NOMO-1 treated with DMSO at 0.1 percent for 48 hours (cell line): ENCODE measurements around the gene SFMBT2.
A peak's percentile ranks its signal among the peaks of the same experiment; 100 is the strongest.
"Not testable (repeated sequence)": the region's sequence is repeated elsewhere in the genome, so short reads cannot be mapped to it uniquely, and the experiment has no call there.

ENCODE experiments used
- DNase-seq: peaks from one replicate; lab custom pipeline; 2025; ENCODE audit not compliant: unreplicated experiment; lab: John Stamatoyannopoulos, UW

Gene SFMBT2

GRCh38 chr10:7301006-7301778 is 109.6 kb downstream of the SFMBT2 start:
- no peak for DNase-seq

- DNase-seq: no peak
Observed at GRCh38 chr10:7300384-7300971, 110.4 kb downstream of the SFMBT2 start.

DNA sequence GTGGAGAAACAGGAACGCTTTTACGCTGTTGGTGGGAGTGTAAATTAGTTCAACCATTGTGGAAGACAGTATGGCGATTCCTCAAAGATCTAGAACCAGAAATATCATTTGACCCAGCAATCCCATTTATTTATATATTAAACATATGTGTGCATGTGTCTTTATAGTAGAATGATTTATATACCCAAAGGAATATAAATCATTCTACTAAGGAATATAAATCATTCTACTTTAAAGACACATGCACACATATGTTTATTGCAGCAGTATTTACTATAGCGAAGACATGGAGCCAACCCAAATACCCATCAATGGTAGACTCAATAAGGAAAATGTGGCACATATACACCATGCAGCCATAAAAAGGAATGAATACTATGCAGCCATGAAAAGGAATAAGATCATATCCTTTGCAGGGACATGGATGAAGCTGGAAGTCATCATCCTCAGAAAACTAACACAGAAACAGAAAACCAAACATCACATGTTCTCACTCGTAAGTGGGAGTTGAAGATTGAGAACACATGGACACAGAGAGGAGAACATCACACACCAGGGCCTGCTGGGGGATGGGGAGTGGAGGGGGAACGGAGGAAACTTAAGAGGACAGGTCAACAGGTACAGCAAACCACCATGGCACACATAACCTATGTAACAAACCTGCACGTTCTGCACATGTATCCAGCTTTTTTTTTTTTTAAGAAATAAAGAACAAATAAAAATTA is 111.1 kb downstream of the SFMBT2 start:
- not testable (repeated sequence) for DNase-seq

GRCh38 chr10:7298495-7298894 is 112.3 kb downstream of the SFMBT2 start:
- DNase-seq: no peak

- DNase-seq: no peak
Observed at GRCh38 chr10:7297094-7297493, 113.7 kb downstream of the SFMBT2 start.

DNA sequence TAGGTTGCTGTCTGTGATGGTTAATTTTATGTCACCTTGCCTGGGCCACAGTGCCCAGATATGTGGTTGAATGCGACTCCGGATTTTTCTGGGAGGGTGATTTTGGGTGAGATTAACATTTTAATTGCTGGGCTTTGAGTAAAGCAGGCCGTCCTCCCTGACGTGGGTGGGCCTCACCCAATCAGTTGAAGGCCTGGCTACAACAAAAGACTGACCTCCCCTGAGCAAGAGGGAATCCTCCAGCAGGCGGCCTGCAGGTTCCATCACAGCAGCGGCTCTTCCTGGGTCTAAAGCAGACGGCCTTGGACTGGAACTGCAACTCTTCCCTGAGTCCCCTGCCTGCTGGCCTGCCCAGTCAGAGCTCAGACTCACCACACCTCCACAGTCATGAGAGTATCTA is 114.2 kb downstream of the SFMBT2 start:
- no peak for DNase-seq

GRCh38 chr10:7296076-7296475 is 114.8 kb downstream of the SFMBT2 start:
- DNase-seq: no peak

DNA sequence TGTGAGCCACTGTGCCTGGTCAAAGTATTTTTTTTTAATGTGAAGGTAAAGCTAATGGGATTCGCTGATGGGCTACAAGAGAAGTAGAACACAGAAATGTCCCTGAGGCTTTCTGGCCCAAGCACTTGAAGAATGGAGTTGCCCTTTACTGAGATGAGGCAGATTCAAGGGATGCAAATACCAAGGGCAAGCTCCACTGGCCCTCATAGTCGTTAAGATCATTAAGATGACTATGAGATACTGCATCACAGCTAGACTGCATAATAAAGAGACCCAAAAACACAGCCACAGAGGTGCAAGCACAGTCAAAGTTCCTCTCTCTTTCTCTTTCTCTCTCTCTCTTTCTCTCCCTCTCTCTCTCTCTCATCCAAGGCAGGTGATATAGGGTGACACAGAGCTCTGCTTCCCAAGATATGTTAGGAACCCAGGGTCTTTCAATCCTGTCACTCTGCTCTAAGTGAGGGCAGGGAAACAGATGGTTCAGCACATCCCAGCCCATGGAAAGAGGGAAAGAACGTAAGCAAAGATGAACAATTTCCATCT is 117.4 kb downstream of the SFMBT2 start:
- no peak for DNase-seq

GRCh38 chr10:7291487-7292270 is 119.2 kb downstream of the SFMBT2 start:
- DNase-seq: no peak

DNA sequence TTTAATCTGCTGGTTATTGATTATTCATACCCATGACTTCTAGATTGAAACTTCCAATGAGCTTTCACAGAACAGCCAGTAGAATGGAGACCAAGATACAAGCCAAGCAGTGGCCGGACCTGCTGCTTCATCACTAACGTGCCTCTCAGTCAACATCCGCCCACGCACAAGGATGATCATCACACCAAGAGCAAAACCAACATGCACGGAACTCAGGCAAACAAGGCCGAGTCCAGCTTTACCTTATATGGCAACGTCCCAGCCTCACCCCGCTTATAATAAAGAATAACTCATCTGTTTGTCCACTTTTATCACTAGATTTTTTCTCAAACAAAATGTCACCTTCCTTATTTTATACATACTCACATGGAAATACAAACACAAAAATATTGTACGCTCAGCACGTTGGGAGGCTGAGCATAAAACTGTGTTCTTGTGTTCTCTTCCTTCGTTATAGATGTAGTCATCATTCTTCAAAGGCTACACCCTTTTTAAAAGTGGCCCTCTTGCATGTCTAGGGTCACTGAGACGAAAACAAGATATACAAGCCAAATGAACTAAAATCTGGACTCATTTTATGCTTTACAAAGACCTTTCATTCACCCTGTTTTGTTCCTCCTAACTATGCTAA is 122.7 kb downstream of the SFMBT2 start:
- DNase-seq: no peak

- peak; percentile 63 for DNase-seq
Observed at GRCh38 chr10:7287377-7287776, 123.5 kb downstream of the SFMBT2 start.

DNA sequence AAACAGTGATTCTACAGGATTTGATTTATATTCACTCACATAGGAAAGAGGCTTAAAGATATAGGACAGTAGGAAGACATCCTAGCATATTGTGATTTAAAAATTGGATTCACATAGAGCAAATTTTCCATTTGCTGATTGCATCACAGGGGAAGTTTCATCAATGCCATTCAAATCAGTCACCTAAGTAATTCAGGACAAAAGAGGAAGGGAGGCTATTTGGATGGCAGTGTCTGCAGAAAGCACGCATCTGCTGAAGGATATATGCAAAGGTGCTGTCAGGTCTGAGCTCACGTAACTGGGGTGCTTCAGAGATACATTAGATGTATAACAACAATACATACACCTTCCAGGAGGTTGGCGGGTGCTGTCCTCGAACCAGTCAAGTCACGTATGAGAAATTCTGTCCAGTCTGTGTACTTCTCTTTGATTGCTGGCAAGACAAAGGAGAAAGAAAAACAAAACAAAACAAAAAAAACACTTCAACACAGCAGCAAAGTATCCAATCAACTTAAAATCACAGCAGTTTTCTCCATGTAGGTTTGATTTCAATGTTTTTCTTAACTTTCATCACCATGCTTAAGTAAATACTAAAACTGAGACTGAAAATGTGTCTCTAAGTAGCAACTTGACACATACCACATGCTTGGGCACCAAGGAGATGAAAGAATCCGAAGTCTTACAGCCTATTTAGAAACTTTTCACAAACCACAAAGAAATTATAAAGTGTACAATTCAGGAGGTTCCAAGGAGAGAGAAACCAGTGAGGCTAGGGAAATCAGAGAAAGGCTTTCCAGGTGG is 125.1 kb downstream of the SFMBT2 start:
- peak; percentile 39 for DNase-seq

DNA sequence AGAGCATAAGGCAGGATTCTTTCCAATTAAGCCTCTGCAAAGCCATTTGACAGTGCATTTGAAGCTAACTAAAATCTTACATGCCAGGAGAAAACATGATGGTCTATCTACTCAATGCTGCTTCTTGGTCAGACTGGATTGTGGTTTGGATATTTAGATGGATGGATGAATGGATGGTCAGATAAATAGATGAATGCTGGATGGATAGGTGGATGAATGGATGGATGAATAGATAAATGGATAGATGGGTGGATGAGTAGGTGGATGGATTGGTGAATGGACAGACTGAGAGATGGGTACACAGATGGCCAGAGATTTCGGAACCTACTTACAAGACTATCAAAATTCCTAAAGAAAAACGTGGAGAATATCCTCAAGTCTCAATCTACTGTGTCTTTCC is 127.6 kb downstream of the SFMBT2 start:
- no peak for DNase-seq

DNA sequence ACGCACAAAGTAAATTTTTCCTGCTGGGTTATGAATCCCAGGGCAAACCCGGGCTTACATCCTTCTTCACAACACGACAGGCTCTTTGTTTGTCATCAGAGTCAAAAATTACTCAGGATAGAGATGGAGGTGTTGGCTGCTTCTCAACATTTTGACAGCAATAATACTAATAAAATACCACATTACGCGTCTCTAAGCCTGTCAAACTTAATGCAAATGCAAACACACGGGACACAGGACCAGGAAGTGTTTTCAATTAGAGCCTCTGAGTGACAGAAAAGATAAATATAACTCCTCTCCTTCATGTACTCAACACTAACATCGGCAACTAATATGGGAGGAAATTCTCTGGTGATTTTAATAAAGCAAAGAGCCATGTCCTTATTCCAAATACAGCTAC is 128.4 kb downstream of the SFMBT2 start:
- no peak for DNase-seq

DNA sequence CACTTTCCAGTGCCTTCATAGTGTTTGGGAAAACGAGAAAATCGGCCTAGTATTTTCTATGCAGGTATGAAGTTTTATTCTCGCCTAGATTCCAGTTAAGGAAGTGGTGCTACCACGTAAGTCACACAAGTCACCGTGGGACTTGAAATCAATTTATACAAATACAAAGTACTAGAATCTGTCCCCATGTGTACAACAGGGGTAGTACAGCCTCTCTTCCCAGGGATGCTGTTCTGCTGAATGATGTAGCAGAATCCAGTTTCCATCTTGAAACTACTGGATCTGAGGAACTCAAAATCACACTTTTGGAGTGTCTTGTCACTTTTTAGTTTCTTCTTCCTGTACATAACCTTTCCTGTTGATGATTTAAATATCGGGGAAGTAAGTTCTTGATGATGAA is 129.4 kb downstream of the SFMBT2 start:
- no peak for DNase-seq

DNA sequence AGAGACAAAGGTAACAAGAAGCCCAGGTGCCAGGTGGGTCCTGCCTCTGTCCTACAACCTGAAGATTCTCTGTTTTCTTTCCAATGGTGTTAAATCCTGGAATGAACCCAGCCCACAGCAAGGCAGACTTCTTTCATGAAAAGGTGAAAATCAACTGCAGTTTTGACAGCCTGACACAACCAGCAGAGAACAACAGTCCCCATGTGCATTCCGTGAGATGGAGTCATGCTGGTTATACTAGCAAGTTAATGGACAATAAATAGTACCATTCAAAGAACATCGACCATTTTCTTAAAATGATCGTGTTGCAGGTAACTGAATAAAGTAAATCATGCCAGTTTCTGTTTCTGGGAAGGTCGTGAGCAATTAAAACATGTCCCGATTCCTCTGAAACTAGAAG is 131.5 kb downstream of the SFMBT2 start:
- no peak for DNase-seq

DNA sequence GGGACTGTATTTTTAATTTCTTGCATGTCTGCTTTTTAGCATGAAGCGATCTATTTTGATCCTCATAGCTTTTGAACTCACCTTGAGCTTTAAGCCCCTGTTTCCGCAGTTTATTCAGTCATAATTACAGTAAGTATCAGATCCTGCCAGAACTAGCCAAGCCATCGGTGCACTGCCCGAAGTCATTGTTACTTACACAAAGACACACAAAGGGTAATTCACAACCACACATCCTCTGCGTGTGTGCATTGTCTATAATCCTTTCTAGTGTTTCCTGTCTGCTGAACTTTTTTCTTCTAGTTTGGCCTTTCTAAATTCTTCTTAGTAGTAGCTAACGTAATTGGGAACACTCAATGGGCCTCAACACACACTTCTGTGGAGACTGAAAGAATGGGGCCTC is 133.0 kb downstream of the SFMBT2 start:
- DNase-seq: no peak

- no peak for DNase-seq
Observed at GRCh38 chr10:7277432-7277831, 133.4 kb downstream of the SFMBT2 start.

- DNase-seq: no peak
Observed at GRCh38 chr10:7275761-7276440, 134.9 kb downstream of the SFMBT2 start.
